ENCODE data around the gene ANAPC2. TPM values are rescaled to one million over a fixed set of nuclear protein-coding genes. Genes with fewer than 3 reads are reported as not detected.

Gene ANAPC2
- 10 to 100 TPM; 56.9 to 63.5 TPM for total RNA-seq

- DNase-seq: peak; percentile 95 to 98
- Mint-ChIP-seq H3K4me1 (ENCODE audit: low read depth) (peaks cover 42% of the 10 kb centered on the region), H3K9me3 (no peaks in the 10 kb centered on the region), H3K27me3 (ENCODE audit: low read depth) (no peaks in the 10 kb centered on the region), H3K4me3 (peak within 1 kb of the TSS; percentile 93 to 94), H3K27ac (peak within 1 kb of the TSS; percentile 89), H3K36me3 (ENCODE audit: insufficient read depth in 2 of 2) (peaks cover 3 to 4% of the 10 kb centered on the region in 2 donors)
- ATAC-seq (replicated peaks in 1 of 2): peak; percentile 87 to 89
These were observed at the start of gene ANAPC2, which contains the start of gene SSNA1 for GRCh38 chr9:137188490-137189296. ANAPC2 (minus strand) TSS chr9:137188560; CDS start chr9:137188532, 28 bp downstream. SSNA1 (plus strand) TSS chr9:137188676; CDS start chr9:137188727, 51 bp downstream.

GRCh38 chr9:137236936-137237421 is 48.6 kb upstream of the ANAPC2 start:
- ATAC-seq (replicated peaks in 1 of 2) (no peak), DNase-seq (no peak)
- Mint-ChIP-seq H3K4me1 (ENCODE audit: low read depth) (peaks cover 7% of the 10 kb centered on the region), H3K4me3 (peak overlapping the region; percentile 43 to 52), H3K36me3 (ENCODE audit: insufficient read depth in 2 of 2) (peaks cover 0 to 4% of the 10 kb centered on the region in 2 donors), H3K27ac (no peak overlapping the region), H3K9me3 (no peaks in the 10 kb centered on the region), H3K27me3 (ENCODE audit: low read depth) (no peaks in the 10 kb centered on the region)

GRCh38 chr9:137236238-137236935 is 48.0 kb upstream of the ANAPC2 start:
- Mint-ChIP-seq H3K4me3 (peak overlapping the region; percentile 43 to 52), H3K9me3 (no peaks in the 10 kb centered on the region), H3K36me3 (ENCODE audit: insufficient read depth in 2 of 2) (peaks cover 0 to 4% of the 10 kb centered on the region in 2 donors), H3K4me1 (ENCODE audit: low read depth) (peaks cover 7% of the 10 kb centered on the region), H3K27me3 (ENCODE audit: low read depth) (no peaks in the 10 kb centered on the region), H3K27ac (no peak overlapping the region)
- peak; percentile 93 to 94 for DNase-seq
- ATAC-seq (replicated peaks in 1 of 2): peak; percentile 26 to 35

GRCh38 chr9:137235424-137236237 is 47.3 kb upstream of the ANAPC2 start:
- H3K4me1 Mint-ChIP-seq (ENCODE audit: low read depth): peaks cover 7% of the 10 kb centered on the region
- H3K27ac Mint-ChIP-seq: no peak overlapping the region
- H3K27me3 Mint-ChIP-seq (ENCODE audit: low read depth): no peaks in the 10 kb centered on the region
- no peaks in the 10 kb centered on the region for H3K36me3 Mint-ChIP-seq (ENCODE audit: insufficient read depth in 2 of 2)
- ATAC-seq (replicated peaks in 1 of 2): no peak
- DNase-seq: no peak
- H3K9me3 Mint-ChIP-seq: no peaks in the 10 kb centered on the region
- H3K4me3 Mint-ChIP-seq: no peak overlapping the region

- Mint-ChIP-seq H3K27ac (no peak overlapping the region), H3K4me1 (ENCODE audit: low read depth) (peaks cover 7% of the 10 kb centered on the region), H3K4me3 (no peak overlapping the region), H3K36me3 (ENCODE audit: insufficient read depth in 2 of 2) (no peaks in the 10 kb centered on the region), H3K9me3 (no peaks in the 10 kb centered on the region), H3K27me3 (ENCODE audit: low read depth) (no peaks in the 10 kb centered on the region)
- DNase-seq (no peak), ATAC-seq (replicated peaks in 1 of 2) (no peak)
These were observed 46.5 kb upstream of the ANAPC2 start for GRCh38 chr9:137234758-137235423.

- Mint-ChIP-seq H3K36me3 (ENCODE audit: insufficient read depth in 2 of 2) (no peaks in the 10 kb centered on the region), H3K4me1 (ENCODE audit: low read depth) (peaks cover 6% of the 10 kb centered on the region), H3K9me3 (no peaks in the 10 kb centered on the region)
These were observed 45.8 kb upstream of the ANAPC2 start for GRCh38 chr9:137234055-137234697.

GRCh38 chr9:137233143-137233980 is 45.0 kb upstream of the ANAPC2 start:
- Mint-ChIP-seq H3K36me3 (ENCODE audit: insufficient read depth in 2 of 2) (no peaks in the 10 kb centered on the region), H3K4me1 (ENCODE audit: low read depth) (no peaks in the 10 kb centered on the region), H3K27me3 (ENCODE audit: low read depth) (no peaks in the 10 kb centered on the region), H3K9me3 (no peaks in the 10 kb centered on the region), H3K4me3 (no peak overlapping the region), H3K27ac (no peak overlapping the region)
- DNase-seq (no peak), ATAC-seq (replicated peaks in 1 of 2) (no peak)

More at GRCh38 chr9:137234055-137234697, 45.8 kb upstream of the ANAPC2 start:
- no peak for DNase-seq
- no peak overlapping the region for H3K4me3 Mint-ChIP-seq
- no peak for ATAC-seq (replicated peaks in 1 of 2)
- no peak overlapping the region for H3K27ac Mint-ChIP-seq
- H3K27me3 Mint-ChIP-seq (ENCODE audit: low read depth): no peaks in the 10 kb centered on the region

- Mint-ChIP-seq H3K4me3 (no peak overlapping the region), H3K27ac (no peak overlapping the region), H3K9me3 (no peaks in the 10 kb centered on the region), H3K36me3 (ENCODE audit: insufficient read depth in 2 of 2) (no peaks in the 10 kb centered on the region), H3K27me3 (ENCODE audit: low read depth) (peaks cover 4% of the 10 kb centered on the region), H3K4me1 (ENCODE audit: low read depth) (peaks cover 4% of the 10 kb centered on the region)
- ATAC-seq (replicated peaks in 1 of 2): no peak
- no peak for DNase-seq
These were observed 44.1 kb upstream of the ANAPC2 start for GRCh38 chr9:137232510-137232909.

- Mint-ChIP-seq H3K27me3 (ENCODE audit: low read depth) (peaks cover 6% of the 10 kb centered on the region), H3K9me3 (no peaks in the 10 kb centered on the region), H3K4me3 (no peak overlapping the region), H3K4me1 (ENCODE audit: low read depth) (peaks cover 6% of the 10 kb centered on the region), H3K36me3 (ENCODE audit: insufficient read depth in 2 of 2) (no peaks in the 10 kb centered on the region), H3K27ac (no peak overlapping the region)
- DNase-seq (no peak), ATAC-seq (replicated peaks in 1 of 2) (no peak)
These were observed 43.7 kb upstream of the ANAPC2 start for GRCh38 chr9:137232101-137232500.

- Mint-ChIP-seq H3K4me3 (no peak overlapping the region), H3K36me3 (ENCODE audit: insufficient read depth in 2 of 2) (no peaks in the 10 kb centered on the region), H3K27me3 (ENCODE audit: low read depth) (peaks cover 6% of the 10 kb centered on the region), H3K27ac (no peak overlapping the region), H3K9me3 (no peaks in the 10 kb centered on the region), H3K4me1 (ENCODE audit: low read depth) (peaks cover 6% of the 10 kb centered on the region)
- ATAC-seq (replicated peaks in 1 of 2) (no peak), DNase-seq (no peak)
These were observed 43.1 kb upstream of the ANAPC2 start for GRCh38 chr9:137231372-137232039.

Data from activated T-cell treated with anti-CD3 and anti-CD28 coated beads, Interleukin-2, amount 50 U/mL, for 72 hours (primary cell).